Trophoblast cell (in vitro differentiated cells and primary cell): ENCODE results near the gene FRRS1L.

ENCODE experiments used
- DNase-seq, 2 donors: peaks; one replicate each; pipeline ENCODE4 v3.0.0-alpha.2; 2016
- H2AFZ ChIP-seq: 2 replicates; pipeline ENCODE4 v1.6.1; 2013; ENCODE audit warnings: low read length, moderate library complexity, mild to moderate bottlenecking; ENCODE audit not compliant: insufficient read depth, poor library complexity
- H2AK5ac ChIP-seq: 2 replicates; pipeline ENCODE4 v1.6.1; 2013; ENCODE audit warnings: mild to moderate bottlenecking, low read length
- H2BK120ac ChIP-seq: 2 replicates; pipeline ENCODE4 v1.6.1; 2013; ENCODE audit warnings: low read length, mild to moderate bottlenecking, moderate library complexity; ENCODE audit not compliant: insufficient read depth, poor library complexity
- H2BK12ac ChIP-seq: 2 replicates; pipeline ENCODE4 v1.6.1; 2013; ENCODE audit warnings: mild to moderate bottlenecking, low read length, moderate library complexity
- H2BK5ac ChIP-seq: 2 replicates; pipeline ENCODE4 v1.6.1; 2013; ENCODE audit warnings: low read length, low read depth, moderate library complexity, mild to moderate bottlenecking; ENCODE audit not compliant: poor library complexity
- H3K14ac ChIP-seq: 2 replicates; pipeline ENCODE4 v1.6.1; 2013; ENCODE audit warnings: mild to moderate bottlenecking, low read length
- H3K18ac ChIP-seq: 2 replicates; pipeline ENCODE4 v1.6.1; 2013; ENCODE audit warnings: mild to moderate bottlenecking, low read length
- H3K23ac ChIP-seq: 2 replicates; pipeline ENCODE4 v1.6.1; 2013; ENCODE audit warnings: low read length
- H3K27ac ChIP-seq: 2 replicates; pipeline ENCODE4 v1.5.1; 2013; ENCODE audit warnings: low read depth, mild to moderate bottlenecking, inconsistent platforms, low read length, moderate library complexity
- H3K27me3 ChIP-seq: 2 replicates; pipeline ENCODE4 v1.6.1; 2013; ENCODE audit warnings: inconsistent platforms, mild to moderate bottlenecking, low read length, moderate library complexity; ENCODE audit not compliant: insufficient read depth
- H3K36me3 ChIP-seq, 2 experiments: 1 replicate in 1 of 2; 2 replicates in 1 of 2; pipeline ENCODE4 v1.6.1; 2013; ENCODE audit warnings: low read length in 2 of 2, mild to moderate bottlenecking in 2 of 2, moderate library complexity in 1 of 2; ENCODE audit not compliant: insufficient read depth in 2 of 2, control insufficient read depth in 1 of 2
- H3K4ac ChIP-seq: 2 replicates; pipeline ENCODE4 v1.6.1; 2013; ENCODE audit warnings: low read depth, mild to moderate bottlenecking, low read length, moderate library complexity
- H3K4me1 ChIP-seq, 2 experiments: 1 replicate in 1 of 2; 2 replicates in 1 of 2; pipeline ENCODE4 v1.6.1; 2013; ENCODE audit warnings: low read length in 2 of 2, mild to moderate bottlenecking in 2 of 2, moderate library complexity in 1 of 2; ENCODE audit not compliant: insufficient read depth in 2 of 2, control insufficient read depth in 1 of 2
- H3K4me2 ChIP-seq: 2 replicates; pipeline ENCODE4 v1.6.1; 2013; ENCODE audit warnings: inconsistent platforms, mild to moderate bottlenecking, low read length, moderate library complexity
- H3K4me3 ChIP-seq: 2 replicates; pipeline ENCODE4 v1.5.1; 2013; ENCODE audit warnings: mild to moderate bottlenecking, low read depth, low read length, inconsistent platforms
- H3K79me1 ChIP-seq: one replicate; pipeline ENCODE4 v1.6.1; 2013; ENCODE audit warnings: low read length
- H3K79me2 ChIP-seq: 2 replicates; pipeline ENCODE4 v1.6.1; 2013; ENCODE audit warnings: low read length, mild to moderate bottlenecking; ENCODE audit not compliant: control insufficient read depth, insufficient read depth, poor library complexity
- H3K9ac ChIP-seq: 2 replicates; pipeline ENCODE4 v1.6.1; 2013; ENCODE audit warnings: mild to moderate bottlenecking, low read length
- H3K9me3 ChIP-seq: 2 replicates; pipeline ENCODE4 v1.6.1; 2013; ENCODE audit warnings: low read depth, mild to moderate bottlenecking, control low read depth, inconsistent platforms, low read length; ENCODE audit not compliant: insufficient read depth
- H4K12ac ChIP-seq: 2 replicates; pipeline ENCODE4 v1.6.1; 2013; ENCODE audit warnings: low read depth, mild to moderate bottlenecking, low read length, moderate library complexity
- H4K8ac ChIP-seq: 2 replicates; pipeline ENCODE4 v1.6.1; 2013; ENCODE audit warnings: low read depth, mild to moderate bottlenecking, low read length, moderate library complexity
- H4K91ac ChIP-seq: one replicate; pipeline ENCODE4 v1.6.1; 2013; ENCODE audit warnings: low read depth, mild to moderate bottlenecking, low read length, moderate library complexity
- WGBS: extraction: QIAGEN DNeasy Blood & Tissue Kit; methylation state at CpG from one replicate; pipeline ENCODE4 v1.1.7; 2013; ENCODE audit warnings: missing lambda C conversion rate; ENCODE audit not compliant: insufficient read length, insufficient coverage; ENCODE audit errors: extremely low coverage; 5-methylcytosine and 5-hydroxymethylcytosine counted together

Gene FRRS1L

DNA sequence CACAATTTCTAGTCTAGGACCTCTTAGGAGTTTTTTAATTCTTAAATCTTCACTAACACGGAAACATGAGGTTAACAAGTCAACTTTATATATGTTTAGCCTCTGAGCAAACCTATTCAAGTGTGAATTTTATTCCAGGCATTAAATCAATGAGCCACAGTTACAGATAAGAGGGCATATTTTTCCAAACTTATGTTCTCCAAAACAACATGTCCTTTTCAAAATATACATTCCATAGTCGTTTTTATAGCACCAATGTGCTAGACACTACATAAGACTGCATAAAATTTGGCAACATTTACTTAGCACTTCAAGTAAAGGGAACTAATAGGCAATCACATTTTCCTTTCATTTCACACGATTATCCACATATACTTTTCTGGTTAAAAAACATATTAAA lies 53.8 kb downstream of the FRRS1L start:
- Histone ChIP-seq H4K91ac (no peak overlapping the region), H3K23ac (no peak overlapping the region), H2BK12ac (no peak overlapping the region), H3K4me1 (peaks cover 0 to 3% of the 10 kb centered on the region in 2 experiments), H3K4me3 (no peak overlapping the region), H3K79me1 (no peaks in the 10 kb centered on the region), H3K27ac (no peak overlapping the region), H3K18ac (no peak overlapping the region), H2BK120ac (no peak overlapping the region), H3K79me2 (peaks cover 11% of the 10 kb centered on the region), H2BK5ac (no peak overlapping the region), H2AFZ (no peak overlapping the region), H3K4me2 (no peak overlapping the region), H3K4ac (no peak overlapping the region), H2AK5ac (no peak overlapping the region), H3K9ac (no peak overlapping the region), H3K9me3 (no peaks in the 10 kb centered on the region), H4K8ac (no peak overlapping the region), H3K14ac (no peak overlapping the region), H4K12ac (no peak overlapping the region), H3K27me3 (no peaks in the 10 kb centered on the region), H3K36me3 (no peaks in the 10 kb centered on the region)
- no peak for DNase-seq
- no CpG with 5 or more reads among the region's 3 CpGs for WGBS

DNA sequence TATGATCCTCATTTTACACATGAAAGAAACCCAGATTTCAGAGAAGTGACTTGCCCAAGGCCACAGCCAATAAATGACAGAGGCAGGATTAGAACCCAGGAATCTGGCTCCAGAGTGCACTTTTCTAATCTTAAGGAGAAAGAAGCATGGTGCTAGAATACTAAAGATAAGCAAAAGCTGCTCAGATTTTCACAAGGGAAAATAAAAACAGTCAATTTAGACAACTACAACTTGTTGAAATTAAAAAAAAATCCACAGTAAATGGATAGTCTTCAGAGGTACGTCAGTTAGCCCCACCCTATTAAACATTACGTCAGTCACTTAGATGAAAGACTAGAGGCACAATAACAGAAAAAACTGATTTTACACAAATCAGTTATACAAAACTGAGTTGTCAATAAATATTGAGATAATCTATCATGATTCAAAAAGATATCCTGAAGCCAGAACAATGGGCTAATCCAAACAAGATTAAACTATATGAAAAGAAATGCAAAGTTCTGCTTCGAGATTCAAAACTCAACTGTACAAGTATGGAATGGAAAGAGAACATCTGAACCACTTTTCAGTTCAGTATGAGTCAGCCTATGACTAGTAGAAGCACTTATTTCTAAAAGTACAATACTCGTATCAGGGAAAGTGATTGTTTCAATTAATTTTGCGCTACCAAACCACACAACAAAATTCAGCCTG lies 56.6 kb downstream of the FRRS1L start:
- peaks cover 0 to 4% of the 10 kb centered on the region in 2 experiments for H3K4me1 ChIP-seq
- peaks cover 7% of the 10 kb centered on the region for H3K79me2 ChIP-seq
- no peak overlapping the region for H3K18ac ChIP-seq
- no peaks in the 10 kb centered on the region for H3K27me3 ChIP-seq
- no peak overlapping the region for H2BK5ac ChIP-seq
- peak overlapping the region; percentile 69 for H3K27ac ChIP-seq
- no peak overlapping the region for H4K12ac ChIP-seq
- peaks cover 2% of the 10 kb centered on the region for H3K79me1 ChIP-seq
- no peak overlapping the region for H4K8ac ChIP-seq
- no peak overlapping the region for H3K14ac ChIP-seq
- H2AFZ ChIP-seq: no peak overlapping the region
- H2BK120ac ChIP-seq: no peak overlapping the region
- no peak overlapping the region for H3K4ac ChIP-seq
- peaks cover 0 to 2% of the 10 kb centered on the region in 2 experiments for H3K36me3 ChIP-seq
- H3K23ac ChIP-seq: no peak overlapping the region
- no peak overlapping the region for H2BK12ac ChIP-seq
- H3K9me3 ChIP-seq: no peaks in the 10 kb centered on the region
- no peak overlapping the region for H2AK5ac ChIP-seq
- H3K9ac ChIP-seq: no peak overlapping the region
- no peak overlapping the region for H3K4me3 ChIP-seq
- DNase-seq: peak in 1 of 2 donors; percentile 48
- WGBS: no CpG with 5 or more reads among the region's 5 CpGs
- H3K4me2 ChIP-seq: no peak overlapping the region
- no peak overlapping the region for H4K91ac ChIP-seq

DNA sequence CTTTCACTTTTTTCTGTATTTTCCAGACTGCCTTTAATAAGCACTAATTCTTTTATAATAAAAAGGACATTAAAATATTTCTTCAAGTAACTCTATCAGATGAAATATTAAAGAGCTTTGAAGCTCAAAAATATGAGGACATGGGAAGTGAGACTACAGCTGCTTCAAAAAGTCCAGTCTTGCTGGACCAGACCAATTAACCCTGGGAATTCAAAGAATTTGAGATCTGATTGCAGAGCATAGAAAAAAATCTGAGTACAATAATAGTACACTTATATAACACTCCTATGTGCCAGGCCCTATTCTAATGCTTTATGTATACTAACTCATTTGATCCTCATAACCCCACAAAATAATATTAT lies 57.1 kb downstream of the FRRS1L start:
- DNase-seq: peak; percentile 8 to 63
- H3K9me3 ChIP-seq: no peaks in the 10 kb centered on the region
- no peak overlapping the region for H3K23ac ChIP-seq
- no peak overlapping the region for H3K14ac ChIP-seq
- H3K9ac ChIP-seq: no peak overlapping the region
- no peak overlapping the region for H3K4me3 ChIP-seq
- H3K79me1 ChIP-seq: peaks cover 2% of the 10 kb centered on the region
- H3K18ac ChIP-seq: no peak overlapping the region
- H3K4me1 ChIP-seq: peaks cover 0 to 4% of the 10 kb centered on the region in 2 experiments
- H3K36me3 ChIP-seq: peaks cover 0 to 2% of the 10 kb centered on the region in 2 experiments
- H2BK120ac ChIP-seq: no peak overlapping the region
- no peaks in the 10 kb centered on the region for H3K27me3 ChIP-seq
- H4K12ac ChIP-seq: no peak overlapping the region
- H2AK5ac ChIP-seq: no peak overlapping the region
- H3K79me2 ChIP-seq: peaks cover 7% of the 10 kb centered on the region
- H3K4ac ChIP-seq: no peak overlapping the region
- no peak overlapping the region for H2AFZ ChIP-seq
- no peak overlapping the region for H4K8ac ChIP-seq
- H3K4me2 ChIP-seq: no peak overlapping the region
- H2BK12ac ChIP-seq: no peak overlapping the region
- H3K27ac ChIP-seq: peak overlapping the region; percentile 69
- H2BK5ac ChIP-seq: no peak overlapping the region
- H4K91ac ChIP-seq: no peak overlapping the region

DNA sequence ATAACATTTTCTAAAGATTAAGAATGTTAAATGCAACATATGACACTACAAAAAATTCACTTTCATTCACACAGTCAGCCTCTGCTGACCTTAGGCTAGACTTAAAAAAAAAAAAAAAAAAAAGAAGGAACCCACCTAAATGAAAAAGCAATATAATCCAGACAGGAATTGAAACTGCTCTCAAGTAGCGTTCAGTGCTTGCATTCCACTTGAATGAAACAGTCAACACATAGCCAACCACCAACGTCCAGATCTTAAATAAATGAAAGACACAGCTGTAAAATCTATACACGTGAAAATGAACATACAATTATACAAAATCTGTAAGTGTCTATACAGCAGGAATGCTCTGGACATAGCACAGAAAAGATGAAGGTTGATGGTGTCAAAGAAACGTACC lies 58.7 kb downstream of the FRRS1L start:
- Histone ChIP-seq H3K9ac (no peak overlapping the region), H3K27me3 (no peaks in the 10 kb centered on the region), H4K8ac (no peak overlapping the region), H2BK5ac (no peak overlapping the region), H3K14ac (no peak overlapping the region), H2AK5ac (no peak overlapping the region), H2BK120ac (no peak overlapping the region), H3K79me2 (peaks cover 5% of the 10 kb centered on the region), H3K79me1 (peaks cover 2% of the 10 kb centered on the region), H3K9me3 (no peaks in the 10 kb centered on the region), H2AFZ (no peak overlapping the region), H3K4me1 (peaks cover 0 to 4% of the 10 kb centered on the region in 2 experiments), H4K12ac (no peak overlapping the region), H4K91ac (no peak overlapping the region), H3K23ac (no peak overlapping the region), H2BK12ac (no peak overlapping the region), H3K18ac (no peak overlapping the region), H3K4me3 (no peak overlapping the region), H3K4ac (no peak overlapping the region), H3K4me2 (no peak overlapping the region), H3K27ac (no peak overlapping the region), H3K36me3 (peaks cover 2 to 6% of the 10 kb centered on the region in 2 experiments)
- no CpG with 5 or more reads among the region's 4 CpGs for WGBS
- DNase-seq: no peak
